HG03354 (cell line): ENCODE results near the gene SNRPA1.
A peak's percentile ranks its signal among the peaks of the same experiment; 100 is the strongest.
"Not testable (repeated sequence)": the region's sequence is repeated elsewhere in the genome, so short reads cannot be mapped to it uniquely, and the experiment has no call there.

Experiments
- ATAC-seq: cut with Tn5 transposase; IDR thresholded peaks from one replicate; pipeline ENCODE4 v1.9.1; 2021; ENCODE audit warnings: mild to moderate bottlenecking; ENCODE audit not compliant: unreplicated experiment, poor library complexity, severe bottlenecking

Gene SNRPA1

DNA sequence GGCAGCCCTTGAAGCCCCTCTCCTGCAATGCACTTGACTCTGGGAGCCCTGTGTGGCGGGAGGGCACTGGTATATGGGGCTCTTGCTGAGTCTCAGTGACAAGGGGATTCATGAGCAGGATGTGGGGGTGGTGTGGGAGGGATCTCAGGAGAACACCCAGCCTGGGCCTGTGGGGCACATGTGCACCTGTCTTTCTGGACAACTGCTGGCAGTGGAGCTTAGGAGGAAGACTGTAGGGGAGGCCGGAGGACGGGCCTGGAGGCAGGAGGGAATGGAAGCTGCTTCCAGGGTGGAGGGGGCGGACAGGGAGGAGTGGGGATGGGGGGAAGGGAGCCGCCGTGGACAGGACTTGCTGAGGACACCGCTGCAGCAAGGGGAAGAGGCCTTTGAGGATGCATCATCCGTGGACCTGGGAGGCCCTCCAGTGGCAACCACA is 10.8 kb upstream of the SNRPA1 start:
- ATAC-seq, result no peak

DNA sequence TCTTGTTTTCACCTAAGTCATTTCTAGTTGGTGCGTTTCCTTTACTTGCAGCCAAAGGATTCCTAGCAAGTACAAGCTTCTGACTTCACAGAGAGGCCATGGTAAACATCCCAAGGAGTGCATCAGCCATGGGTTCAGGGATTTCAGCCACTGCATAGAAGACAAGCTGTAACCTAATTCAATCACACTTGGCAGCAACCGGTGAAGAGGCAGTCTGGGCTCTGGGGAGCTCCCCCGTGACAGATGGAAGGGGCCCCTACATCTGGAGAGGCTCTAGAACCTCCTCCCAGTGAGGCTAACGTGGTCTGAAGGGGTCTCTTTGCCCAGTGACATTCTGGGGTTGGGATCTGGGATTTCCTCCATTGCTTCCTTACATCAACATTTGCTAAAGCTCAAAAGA is 8.4 kb upstream of the SNRPA1 start:
- ATAC-seq, result no peak

DNA sequence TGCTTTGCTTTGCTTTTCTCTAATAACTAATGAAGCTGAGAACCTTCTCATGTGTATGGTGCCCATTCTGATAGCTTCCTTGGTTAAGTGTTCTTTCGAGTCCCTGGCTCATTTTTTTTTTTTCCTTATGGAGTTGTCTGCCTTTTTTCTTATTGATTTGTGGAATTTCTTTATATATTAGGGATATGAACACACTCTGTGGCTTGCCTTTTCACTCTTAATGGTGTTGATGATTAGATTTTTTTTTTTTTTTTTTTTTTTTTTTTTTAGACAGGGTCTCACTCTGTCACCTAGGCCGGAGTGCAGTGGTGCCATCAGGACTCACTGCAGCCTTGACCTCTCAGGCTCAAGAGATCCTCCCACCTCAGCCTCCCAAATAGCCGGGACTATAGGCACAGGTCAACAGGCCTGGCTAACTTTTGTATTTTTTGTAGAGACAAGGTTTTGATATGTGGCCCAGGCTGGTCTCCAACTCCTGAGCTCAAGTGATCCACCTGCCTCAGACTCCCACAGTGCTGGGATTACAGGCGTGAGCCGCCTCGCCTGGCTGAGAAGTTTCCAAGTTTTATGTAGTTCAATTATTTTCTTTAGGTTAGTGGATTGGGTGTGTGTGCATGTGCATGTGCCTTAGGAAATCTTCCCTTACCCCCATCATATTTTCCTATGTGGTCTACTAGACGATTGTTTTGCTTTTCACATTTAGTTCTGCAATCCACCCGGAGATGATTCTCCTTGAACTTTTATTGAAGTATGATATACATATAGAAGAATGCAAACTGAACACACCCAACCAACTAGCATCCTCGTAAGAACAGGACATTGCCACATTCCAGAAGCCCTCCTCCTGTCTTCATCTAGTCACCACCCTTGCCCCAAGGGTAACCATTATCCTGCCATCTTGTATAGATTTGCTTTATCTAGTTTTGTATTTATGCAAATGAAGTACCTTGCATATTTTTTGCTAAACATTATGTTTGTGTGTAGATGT is 1.7 kb upstream of the SNRPA1 start:
- no peak for ATAC-seq

DNA sequence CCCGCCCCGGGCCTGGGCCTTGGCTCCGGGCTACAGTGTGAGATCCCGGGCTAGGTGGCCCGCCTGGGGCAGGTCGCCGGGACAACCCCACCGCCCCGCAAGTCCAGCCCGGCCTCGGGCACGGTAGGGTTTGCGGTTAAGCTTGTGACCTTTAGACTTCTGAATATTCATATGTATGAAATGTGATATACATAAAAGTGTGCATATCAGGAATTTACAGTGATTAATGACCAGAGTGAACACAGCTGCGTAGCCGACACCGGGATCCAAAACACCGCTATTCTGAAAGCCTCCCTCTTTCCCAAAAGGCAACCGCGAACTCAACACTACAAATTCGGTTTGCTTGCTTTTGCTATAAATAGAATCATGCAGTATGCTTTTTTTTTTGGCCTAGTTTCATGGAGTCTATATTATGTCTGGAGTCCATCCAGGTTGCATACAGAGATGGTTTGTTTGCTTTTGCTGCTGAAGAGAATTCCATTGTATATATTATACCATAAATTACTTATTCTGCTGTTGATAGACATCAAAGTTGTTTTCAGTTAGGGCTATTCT is 636 bp upstream of the SNRPA1 start:
- ATAC-seq, result no peak

DNA sequence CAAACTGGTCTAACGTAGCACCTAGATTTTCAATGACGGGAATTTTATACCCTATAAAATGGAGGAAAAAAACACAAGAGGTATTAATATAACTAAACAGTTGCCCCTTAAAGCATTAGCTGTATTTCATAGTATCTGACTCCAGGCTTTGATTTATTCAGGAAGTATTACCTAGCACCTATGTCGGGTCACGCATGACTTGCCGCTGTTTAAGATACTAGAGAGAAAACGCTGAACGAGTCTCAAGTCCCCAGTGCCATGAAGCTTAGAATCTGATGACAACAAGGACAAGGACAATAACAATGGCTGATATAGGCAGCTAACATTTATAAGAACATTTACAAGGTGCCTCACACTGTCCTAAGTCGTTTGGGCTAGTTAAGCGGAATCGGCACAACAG is 1.9 kb downstream of the SNRPA1 start:
- ATAC-seq, result no peak

DNA sequence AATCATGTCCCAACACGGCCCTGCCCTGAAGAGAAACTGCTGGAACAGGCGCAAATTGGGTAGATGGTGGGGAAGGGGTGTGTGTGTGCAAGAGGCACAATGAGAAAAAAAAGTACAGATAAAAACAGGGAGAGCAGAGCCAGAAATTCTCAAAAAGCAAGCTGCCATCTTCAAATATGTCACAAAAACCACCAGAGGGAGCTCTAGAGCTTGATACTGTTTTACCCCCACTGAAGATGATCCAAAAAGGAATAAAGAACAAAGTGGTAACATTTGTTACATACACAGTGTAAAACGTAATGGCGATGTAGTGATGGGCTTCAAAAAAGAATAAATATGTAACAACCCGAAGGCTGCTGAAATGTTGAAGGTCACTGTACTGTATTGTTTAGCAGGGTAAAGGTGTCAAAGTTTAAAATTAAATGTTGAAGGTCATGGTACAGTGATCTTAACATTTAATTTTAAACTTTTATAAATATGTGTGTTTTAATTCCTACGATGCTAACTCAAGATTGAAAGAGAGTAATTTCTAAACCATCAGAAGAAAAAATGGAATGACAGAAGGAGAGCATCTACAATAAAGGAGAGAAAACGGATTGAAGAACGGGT is 6.0 kb downstream of the SNRPA1 start:
- peak; percentile 53 for ATAC-seq

DNA sequence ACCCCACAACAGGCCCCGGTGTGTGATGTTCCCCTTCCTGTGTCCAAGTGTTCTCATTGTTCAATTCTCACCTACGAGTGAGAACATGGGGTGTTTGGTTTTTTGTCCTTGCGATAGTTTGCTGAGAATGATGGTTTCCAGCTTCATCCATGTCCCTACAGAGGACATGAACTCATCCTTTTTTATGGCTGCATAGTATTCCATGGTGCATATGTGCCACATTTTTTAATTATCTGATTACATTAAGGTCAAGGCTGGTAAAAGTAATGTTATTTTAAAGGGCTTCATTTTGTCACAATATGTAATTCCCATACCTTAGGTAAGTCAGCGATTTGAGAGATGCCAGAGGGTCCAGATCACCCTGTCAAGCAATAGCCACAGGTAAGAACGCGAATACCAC is 7.7 kb downstream of the SNRPA1 start:
- ATAC-seq, result not testable (repeated sequence)

DNA sequence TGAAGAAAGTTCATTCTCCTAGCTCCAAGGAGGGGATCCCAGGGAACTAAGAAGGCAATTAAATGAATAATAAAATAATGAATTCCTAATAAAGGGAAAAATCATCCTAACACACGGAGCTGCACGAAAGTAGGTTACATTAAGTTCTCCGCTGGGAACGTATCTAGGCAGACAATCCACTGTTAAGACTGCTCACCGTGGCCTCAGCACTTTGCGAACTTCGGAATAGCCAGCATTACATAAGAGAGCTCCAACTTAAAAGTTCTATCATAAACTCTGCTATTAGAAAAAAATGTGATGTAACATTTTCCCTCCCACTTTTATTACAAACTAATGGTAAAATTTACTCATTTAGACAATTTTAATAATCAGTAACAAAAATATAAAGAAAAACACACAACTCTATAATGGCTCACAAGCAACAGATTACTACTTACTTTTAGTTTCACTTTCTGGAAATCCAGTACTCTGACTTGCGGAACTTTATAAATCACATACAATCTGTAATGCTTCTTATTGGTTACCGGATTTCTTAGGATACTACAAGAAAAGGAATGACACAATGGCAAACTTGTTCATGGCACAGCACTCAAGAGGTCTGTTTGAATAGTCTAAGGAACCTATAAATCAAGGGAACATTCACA is 8.5 kb downstream of the SNRPA1 start:
- no peak for ATAC-seq

DNA sequence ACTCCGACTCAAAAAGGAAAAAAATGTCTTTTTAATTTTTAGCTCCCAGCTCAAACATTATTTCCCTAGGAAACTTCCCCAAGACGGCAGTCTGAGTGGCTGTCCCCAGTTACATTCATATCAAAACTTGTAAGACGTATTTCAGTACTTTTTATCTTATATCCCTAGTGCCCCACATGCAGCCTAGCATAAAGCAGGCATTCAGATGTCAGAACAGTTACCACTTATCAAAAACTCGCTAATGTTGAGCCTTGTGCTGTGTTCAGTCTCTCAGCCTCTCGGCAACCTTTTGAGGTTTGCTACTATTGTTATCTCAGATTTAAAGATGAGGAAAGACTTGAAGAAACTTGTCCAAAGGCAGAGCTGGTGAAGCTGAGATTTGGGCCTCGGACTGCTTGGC is 11.1 kb downstream of the SNRPA1 start:
- no peak for ATAC-seq

DNA sequence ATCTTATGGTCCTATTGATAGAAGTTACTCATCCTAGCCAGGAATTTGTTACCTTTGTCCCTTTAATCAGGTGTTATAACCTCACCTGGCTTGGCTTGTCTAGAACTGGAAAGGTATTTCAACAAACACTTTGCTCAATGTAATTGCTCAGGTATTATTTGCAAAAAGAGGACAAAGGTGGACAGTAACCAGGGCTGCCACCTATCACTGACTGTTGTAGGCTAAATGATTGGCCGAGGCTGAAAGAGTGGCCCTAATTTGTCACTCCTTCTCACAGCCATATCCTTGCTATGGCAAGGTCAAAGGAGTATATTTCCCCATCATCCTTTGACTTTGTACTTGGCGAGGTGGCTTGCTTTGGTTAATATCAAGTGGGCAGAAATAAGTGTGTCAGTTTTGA is 15.0 kb downstream of the SNRPA1 start:
- ATAC-seq, result no peak

DNA sequence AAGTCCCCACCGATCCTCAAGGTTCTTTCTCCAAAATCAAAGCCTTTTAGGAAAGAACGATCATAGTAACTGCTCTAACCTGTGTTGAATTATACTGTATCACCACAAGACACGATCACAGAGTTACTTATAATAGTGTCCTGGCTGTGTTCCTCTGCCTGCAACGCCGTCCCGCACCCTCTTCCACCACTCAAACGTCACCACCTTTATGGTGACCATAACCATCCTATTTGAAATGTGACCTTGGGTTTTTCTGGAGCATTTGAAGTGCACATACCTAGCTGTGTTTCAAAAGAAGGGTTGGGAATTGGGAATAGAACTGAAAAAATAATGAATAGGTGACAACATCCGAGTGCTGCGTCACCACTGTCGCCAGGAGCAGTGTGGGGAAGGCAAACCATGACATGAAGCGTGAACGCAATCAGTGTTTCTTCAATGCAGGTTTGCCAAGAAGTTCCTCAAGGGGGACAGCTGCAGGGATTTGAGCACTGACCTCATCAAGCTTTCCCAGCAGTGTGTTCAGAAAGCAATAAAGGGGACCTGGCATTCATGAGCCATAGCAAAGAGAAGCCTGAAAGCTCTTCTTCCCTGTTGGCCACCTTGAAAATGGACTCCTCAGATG is 17.0 kb downstream of the SNRPA1 start:
- ATAC-seq, result no peak

DNA sequence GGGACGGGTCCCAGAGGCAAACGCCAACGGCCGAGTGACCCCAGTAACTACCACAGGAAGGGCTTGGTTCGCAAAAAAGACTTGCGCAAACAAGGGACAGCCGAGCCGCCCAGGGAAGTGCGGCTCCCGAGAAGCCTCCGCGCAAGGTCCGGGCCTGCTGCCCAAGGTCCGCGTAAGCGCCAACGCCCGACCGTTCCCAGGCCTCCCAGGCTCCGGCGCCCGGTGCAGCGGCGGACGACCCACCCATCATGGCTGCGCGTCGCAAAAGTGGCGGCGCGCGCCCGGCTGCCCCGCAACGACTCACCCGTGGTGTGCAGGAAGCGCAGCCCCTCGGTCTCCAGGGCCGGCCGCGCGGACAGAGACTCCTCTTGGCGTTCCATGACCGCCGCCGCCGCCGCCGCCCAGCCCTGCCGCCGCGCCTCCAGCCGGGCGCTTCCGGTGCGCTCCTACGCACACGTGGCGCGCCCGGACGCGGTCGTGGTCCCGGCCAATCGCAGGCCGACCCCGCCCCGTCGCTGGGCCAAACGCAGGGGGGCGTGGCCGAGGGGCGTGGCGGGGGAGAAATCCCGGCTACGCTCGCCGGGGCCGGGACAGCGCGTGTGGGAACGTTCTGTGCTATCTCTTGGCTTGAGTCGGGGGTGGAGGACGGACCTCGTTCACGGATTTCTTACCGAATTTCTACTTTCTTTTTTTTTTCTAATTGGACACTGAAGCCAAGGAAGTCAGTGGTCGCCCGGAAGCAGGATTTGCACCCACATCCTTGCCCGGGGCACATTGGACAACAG is 17.8 kb downstream of the SNRPA1 start, which contains the start of gene SELENOS:
SELENOS (minus strand) TSS at position 448 of the 785 bp plus-strand sequence; CDS start at position 380, 68 bp downstream.
- peak; percentile 94 for ATAC-seq

DNA sequence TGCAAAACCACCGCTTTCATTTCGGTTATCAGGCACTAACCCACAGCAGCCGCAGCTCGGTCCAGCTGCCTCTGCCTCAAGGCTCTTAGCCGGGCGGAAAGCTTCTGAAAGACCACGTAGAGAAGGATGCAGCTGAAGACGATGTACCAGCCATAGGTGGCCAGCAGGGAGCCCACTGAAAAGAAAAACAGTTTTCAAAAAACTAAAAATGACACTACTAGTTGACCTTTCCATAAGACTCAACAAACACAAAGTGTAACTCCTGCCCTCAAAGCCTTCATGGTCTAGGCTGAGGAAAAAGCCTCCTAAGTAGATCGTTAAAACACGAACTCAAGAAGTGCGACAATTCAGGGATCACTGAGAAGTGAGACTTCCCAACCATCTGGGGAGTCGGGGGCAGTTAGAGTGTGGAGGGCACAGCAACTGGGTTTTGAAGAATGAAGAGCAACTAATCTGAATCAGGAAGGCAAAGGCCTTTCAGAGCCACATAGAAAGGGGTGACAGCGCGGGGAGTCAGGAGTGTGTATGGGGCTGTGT is 18.5 kb downstream of the SNRPA1 start:
- peak; percentile 52 for ATAC-seq

DNA sequence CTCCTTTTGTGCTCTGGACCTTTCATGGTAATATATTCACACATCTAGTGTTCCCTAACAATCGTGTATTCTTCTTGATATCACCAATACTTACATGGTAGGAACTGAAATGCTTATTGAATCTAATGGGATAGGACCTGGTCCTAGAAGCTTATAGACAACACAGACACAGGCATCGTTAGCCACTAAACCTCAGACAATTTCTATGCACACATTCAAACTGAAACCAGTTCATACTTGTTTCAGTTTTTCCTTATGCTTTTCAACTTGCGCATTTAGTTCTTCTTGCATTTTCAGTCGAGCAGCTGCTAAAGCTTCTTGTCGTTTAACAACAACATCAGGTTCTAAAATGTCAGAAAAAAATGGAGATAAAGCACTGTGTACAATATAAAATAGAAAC is 20.0 kb downstream of the SNRPA1 start:
- ATAC-seq, result no peak

DNA sequence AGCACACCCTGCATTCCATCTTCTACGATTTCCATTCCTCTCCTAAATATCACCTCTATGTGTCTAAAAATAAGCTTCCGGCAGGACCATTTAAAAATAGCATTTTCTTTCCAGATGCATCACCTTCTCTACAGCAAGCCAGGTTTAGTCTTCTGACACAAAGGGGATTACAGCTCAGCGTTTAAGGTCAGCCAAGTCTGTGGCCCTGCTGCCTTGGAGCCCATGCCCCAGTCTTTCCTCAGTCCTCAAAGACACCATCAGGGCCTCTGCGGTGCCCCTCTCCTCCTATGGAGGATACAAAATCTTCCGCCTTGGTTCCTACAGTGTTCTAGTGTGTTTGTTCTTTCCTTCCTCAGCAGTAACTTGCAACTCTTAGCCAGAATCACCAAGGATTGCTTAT is 21.5 kb downstream of the SNRPA1 start:
- no peak for ATAC-seq

DNA sequence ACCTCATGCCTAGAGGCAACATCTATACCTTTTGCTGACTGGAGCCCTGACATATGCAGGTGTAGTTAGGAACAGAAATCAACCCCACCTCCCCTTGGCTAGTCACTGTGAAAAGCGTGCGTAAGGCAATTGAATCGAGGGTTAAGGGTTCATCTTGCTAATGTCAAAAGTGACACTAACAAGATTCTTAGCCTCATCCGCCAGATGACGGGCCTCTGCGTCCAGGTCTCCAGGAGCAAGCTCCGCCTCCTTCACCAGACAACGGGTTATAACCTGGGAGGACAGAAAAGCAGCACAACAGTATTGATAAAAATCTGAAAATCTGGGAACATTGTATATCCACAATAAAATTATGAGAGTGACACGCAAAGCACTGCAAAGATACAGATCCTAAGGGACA is 22.5 kb downstream of the SNRPA1 start:
- ATAC-seq, result no peak

DNA sequence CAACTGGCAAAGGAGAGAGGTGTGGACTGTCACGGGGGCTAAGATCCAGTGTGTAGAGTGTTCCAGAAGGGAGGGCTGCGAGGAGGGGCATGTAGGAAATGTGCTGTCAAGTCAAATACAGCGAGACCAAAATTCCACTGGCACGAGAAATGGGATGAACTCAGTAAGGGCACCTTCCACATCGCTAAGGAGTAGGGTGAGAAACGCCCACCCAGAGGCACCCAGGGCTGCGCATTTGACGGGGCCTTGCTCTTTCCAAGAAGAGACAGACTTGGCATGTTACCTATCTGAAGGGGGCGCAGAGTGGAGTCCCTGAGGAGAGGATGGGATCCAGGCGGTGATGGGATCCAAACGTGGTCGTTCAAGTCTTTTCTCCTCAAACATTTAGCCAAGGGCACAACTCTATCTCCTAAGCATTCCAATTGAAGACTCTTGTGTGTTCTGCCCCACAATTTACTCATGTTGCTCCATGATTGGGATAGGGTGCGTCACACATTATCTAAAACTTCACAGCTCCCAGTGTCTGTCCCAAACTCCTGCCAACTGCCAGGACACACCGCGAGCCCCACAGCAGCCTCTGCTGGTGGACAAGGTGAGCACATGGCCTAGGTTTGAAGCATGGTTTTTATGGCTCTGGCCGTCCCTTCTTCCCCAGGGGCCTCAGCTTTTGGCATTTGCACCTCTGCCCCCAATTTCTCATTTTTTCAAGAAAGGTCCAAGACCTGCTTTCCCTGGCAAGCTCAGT is 25.4 kb downstream of the SNRPA1 start:
- ATAC-seq, result no peak
